GM19468 (cell line): ENCODE results near the gene CNKSR3.

Source experiments
- ATAC-seq: cut with Tn5 transposase; IDR thresholded peaks from one replicate; pipeline ENCODE4 v1.9.1; 2021; ENCODE audit warnings: mild to moderate bottlenecking, moderate library complexity, moderate number of reproducible peaks; ENCODE audit not compliant: unreplicated experiment; ENCODE audit errors: extremely low read depth

The CNKSR3 gene

GRCh38 chr6:154361476-154361875 is 149.0 kb downstream of the CNKSR3 start:
- ATAC-seq = no peak

- no peak for ATAC-seq
These were observed 150.0 kb downstream of the CNKSR3 start for GRCh38 chr6:154360476-154360875.

GRCh38 chr6:154359679-154360078 is 150.8 kb downstream of the CNKSR3 start:
- no peak for ATAC-seq

- ATAC-seq = no peak
These were observed 151.3 kb downstream of the CNKSR3 start for GRCh38 chr6:154359161-154359574.

DNA sequence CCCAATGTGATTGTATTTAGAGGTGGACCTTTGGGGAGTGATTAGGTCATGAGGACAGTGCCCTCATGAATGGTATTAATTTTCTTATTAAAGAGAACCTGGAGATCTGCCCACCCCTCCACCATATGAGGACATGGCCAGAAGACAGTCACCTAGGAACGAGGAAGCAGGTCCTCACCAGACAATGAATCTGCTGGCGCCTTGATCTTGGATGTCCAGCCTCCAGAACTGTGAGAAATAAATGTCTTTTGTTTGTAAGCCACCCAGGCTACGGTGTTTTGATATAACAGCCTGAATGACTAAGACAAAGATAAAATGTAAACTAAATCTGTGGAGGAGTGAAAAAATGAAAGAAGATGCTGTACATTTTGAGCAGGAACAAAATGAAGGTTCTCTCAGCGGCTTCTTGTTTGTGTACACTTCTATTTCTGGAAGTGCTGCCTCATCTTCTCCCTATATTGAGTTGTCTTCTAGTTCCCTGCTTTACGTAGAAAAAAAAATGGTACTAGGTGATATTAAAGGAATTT is 152.4 kb downstream of the CNKSR3 start:
- ATAC-seq = no peak

DNA sequence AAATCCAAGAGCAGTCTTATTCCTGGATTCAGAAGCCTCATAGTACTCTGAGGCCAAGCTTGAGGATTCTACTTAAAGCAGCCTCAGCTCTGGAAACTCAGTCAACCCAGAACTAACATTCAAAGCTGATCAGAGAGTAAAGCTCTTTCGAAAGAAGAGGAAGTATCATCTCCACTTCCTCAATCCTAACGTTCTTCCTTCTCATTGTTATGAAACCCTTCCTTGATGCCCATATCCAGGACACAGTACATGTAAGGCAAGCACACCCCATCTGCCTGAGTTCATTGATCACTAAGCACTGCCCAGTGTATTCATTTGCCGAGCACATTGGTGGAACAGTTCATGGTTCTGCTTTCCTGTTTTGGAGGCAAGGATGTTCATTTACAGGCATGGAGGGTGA is 153.8 kb downstream of the CNKSR3 start, which contains the start of gene IPCEF1:
TSS of gene IPCEF1 (minus strand) at position 114 of the 400 bp plus-strand sequence. CDS start 90,856 bp downstream, outside the sequence.
- ATAC-seq = no peak

GRCh38 chr6:154356113-154356512 is 154.4 kb downstream of the CNKSR3 start:
- no peak for ATAC-seq

GRCh38 chr6:154354265-154354777 is 156.2 kb downstream of the CNKSR3 start:
- ATAC-seq = no peak

DNA sequence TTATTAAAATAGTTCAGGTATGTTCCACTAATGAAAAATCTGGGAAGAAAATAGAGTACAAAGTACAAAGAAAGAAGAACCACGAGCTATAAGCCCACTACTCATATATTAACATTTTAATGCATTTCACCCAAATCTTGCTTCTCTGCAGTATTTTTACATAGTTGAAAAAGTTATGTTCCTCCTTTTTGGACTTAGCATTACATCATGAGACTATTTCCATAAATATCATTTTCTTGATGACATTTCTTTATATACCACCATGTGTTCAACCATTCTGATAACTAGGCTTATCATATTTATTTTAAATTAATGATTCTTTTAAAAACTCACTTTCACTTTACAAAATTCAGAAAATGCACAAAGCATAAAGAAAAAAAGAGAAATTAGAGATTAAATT is 156.9 kb downstream of the CNKSR3 start:
- no peak for ATAC-seq

DNA sequence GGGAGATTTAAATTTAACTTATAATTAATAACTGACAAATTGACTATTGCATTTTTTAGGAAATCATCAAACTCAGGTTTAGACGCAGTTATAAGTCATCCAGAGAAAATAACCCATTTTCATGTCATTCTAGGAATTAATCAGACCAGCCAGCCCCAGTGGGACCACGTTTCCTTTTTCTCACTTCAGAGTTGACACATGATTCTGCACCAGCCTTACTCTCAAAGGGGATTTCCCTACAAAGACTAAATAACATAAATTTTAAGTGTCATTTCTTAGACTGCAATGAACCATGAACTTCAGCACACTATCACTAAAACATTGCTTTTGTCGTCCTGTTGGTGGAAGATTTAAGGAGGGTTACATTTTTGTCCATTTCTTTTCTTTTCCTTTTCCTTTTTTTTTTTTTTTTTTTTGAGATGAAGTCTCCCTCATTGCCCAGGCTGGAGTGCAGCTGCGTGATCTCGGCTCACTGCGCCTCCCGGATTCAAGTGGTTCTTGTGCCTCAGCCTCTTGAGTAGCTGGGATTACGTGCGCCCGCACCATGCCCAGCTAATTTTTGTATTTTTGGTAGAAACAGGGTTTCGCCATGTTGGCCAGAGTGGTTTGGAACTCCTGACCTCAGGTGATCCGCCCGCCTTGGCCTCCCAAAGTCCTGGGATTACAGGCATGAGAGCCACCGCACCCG is 157.4 kb downstream of the CNKSR3 start:
- peak; percentile 47 for ATAC-seq

GRCh38 chr6:154350293-154350692 is 160.2 kb downstream of the CNKSR3 start:
- ATAC-seq = no peak

DNA sequence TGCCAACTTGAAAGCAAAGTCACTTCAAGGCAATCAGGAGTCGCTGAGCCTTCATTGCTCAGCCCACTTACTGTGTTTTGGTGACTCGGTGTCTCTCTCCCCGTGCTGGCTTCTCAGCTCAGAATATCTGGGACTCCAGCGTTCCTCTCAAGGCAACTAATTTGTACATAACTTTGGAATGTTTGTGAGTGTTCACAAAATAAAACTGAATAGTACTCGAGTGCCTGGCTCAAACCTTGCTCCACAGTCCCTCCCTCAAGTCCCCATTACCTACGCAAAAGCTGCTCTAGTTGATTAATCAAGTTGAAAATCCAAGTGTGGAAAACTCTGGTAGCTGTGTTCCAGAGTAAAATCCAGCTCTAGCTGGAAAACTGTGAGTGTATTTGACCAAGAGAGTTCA is 162.5 kb downstream of the CNKSR3 start:
- ATAC-seq = no peak

GRCh38 chr6:154345811-154346210 is 164.7 kb downstream of the CNKSR3 start:
- ATAC-seq = no peak

- ATAC-seq = no peak
These were observed 166.8 kb downstream of the CNKSR3 start for GRCh38 chr6:154343473-154344308.

- no peak for ATAC-seq
These were observed 168.6 kb downstream of the CNKSR3 start for GRCh38 chr6:154341871-154342270.

- no peak for ATAC-seq
These were observed 169.1 kb downstream of the CNKSR3 start for GRCh38 chr6:154341336-154341735.
